GM19438 (cell line): ENCODE data around the gene TEX52.
"Not testable (repeated sequence)": the region's sequence is repeated elsewhere in the genome, so short reads cannot be mapped to it uniquely, and the experiment has no call there.

Source experiments
- ATAC-seq: cut with Tn5 transposase; IDR thresholded peaks from one replicate; pipeline ENCODE4 v1.9.1; 2021; ENCODE audit warnings: low read depth; ENCODE audit not compliant: unreplicated experiment

The TEX52 gene

GRCh38 chr12:2868986-2869632 lies 12.3 kb upstream of the TEX52 start:
- not testable (repeated sequence) for ATAC-seq

- no peak for ATAC-seq
These were observed 7.4 kb upstream of the TEX52 start for GRCh38 chr12:2864198-2864597.

- ATAC-seq = not testable (repeated sequence)
These were observed 6.6 kb upstream of the TEX52 start for GRCh38 chr12:2863402-2863801.

- ATAC-seq = no peak
These were observed 6.0 kb upstream of the TEX52 start for GRCh38 chr12:2862876-2863275.

- ATAC-seq = no peak
These were observed 3.3 kb upstream of the TEX52 start for GRCh38 chr12:2860170-2860569.

- no peak for ATAC-seq
These were observed 2.1 kb upstream of the TEX52 start for GRCh38 chr12:2858944-2859421.

- ATAC-seq = no peak
These were observed 1.5 kb upstream of the TEX52 start for GRCh38 chr12:2858334-2858733.

GRCh38 chr12:2857576-2857975 lies 737 bp upstream of the TEX52 start:
- no peak for ATAC-seq

- ATAC-seq = no peak
These were observed 788 bp downstream of the TEX52 start for GRCh38 chr12:2856051-2856450.

GRCh38 chr12:2855546-2855945 lies 1.3 kb downstream of the TEX52 start:
- ATAC-seq = no peak

GRCh38 chr12:2854669-2855453 lies 2.0 kb downstream of the TEX52 start:
- no peak for ATAC-seq

- no peak for ATAC-seq
These were observed 3.2 kb downstream of the TEX52 start for GRCh38 chr12:2853626-2854025.

- ATAC-seq = no peak
These were observed 4.9 kb downstream of the TEX52 start for GRCh38 chr12:2851931-2852330.

GRCh38 chr12:2845280-2845679 lies 11.6 kb downstream of the TEX52 start:
- no peak for ATAC-seq

- ATAC-seq = no peak
These were observed 12.1 kb downstream of the TEX52 start for GRCh38 chr12:2844786-2845185.

GRCh38 chr12:2842948-2843347 lies 13.9 kb downstream of the TEX52 start:
- ATAC-seq = no peak

- ATAC-seq = no peak
These were observed 15.7 kb downstream of the TEX52 start for GRCh38 chr12:2841056-2841650.

- ATAC-seq = no peak
These were observed 20.3 kb downstream of the TEX52 start for GRCh38 chr12:2836574-2836973.

- ATAC-seq = no peak
These were observed 21.0 kb downstream of the TEX52 start for GRCh38 chr12:2835691-2836403.

- no peak for ATAC-seq
These were observed 22.0 kb downstream of the TEX52 start, which contains the start of gene NRIP2 for GRCh38 chr12:2834581-2835491. TSS of gene NRIP2 (minus strand) at chr12:2835035. CDS start at chr12:2834983, 52 bp downstream.
